ENCODE data around the gene OR1F1.

- TF ChIP-seq CTCF (IDR thresholded peaks at IDR 0.05) (no peak), ZFX (IDR thresholded peaks at IDR 0.05; ENCODE audit: borderline replicate concordance) (no peak)
These were observed 24.6 kb downstream of the OR1F1 start for GRCh38 chr16:3212567-3212966.
